Measurements from ENCODE around the gene IBTK.

GRCh38 chr6:82245376-82245775, 2.2 kb downstream of the IBTK start:
- no peak for TF ChIP-seq CTCF (conservative IDR thresholded peaks at IDR 0.05)
- TF ChIP-seq ZFX (IDR thresholded peaks at IDR 0.05), result no peak

All from C4-2B (cell line).